ENCODE data around the gene TCF7L1.
"Not testable (repeated sequence)": the region's sequence is repeated elsewhere in the genome, so short reads cannot be mapped to it uniquely, and the experiment has no call there.

Gene TCF7L1

GRCh38 chr2:85340034-85340892 lies 207.1 kb downstream of the TCF7L1 start:
- DNase-seq (ENCODE audit: insufficient read length, low spot score) (no peak), FAIRE-seq (no peak)

GRCh38 chr2:85341269-85342029 lies 208.3 kb downstream of the TCF7L1 start:
- FAIRE-seq, result peak; percentile 73
- DNase-seq (ENCODE audit: insufficient read length, low spot score), result no peak

DNA sequence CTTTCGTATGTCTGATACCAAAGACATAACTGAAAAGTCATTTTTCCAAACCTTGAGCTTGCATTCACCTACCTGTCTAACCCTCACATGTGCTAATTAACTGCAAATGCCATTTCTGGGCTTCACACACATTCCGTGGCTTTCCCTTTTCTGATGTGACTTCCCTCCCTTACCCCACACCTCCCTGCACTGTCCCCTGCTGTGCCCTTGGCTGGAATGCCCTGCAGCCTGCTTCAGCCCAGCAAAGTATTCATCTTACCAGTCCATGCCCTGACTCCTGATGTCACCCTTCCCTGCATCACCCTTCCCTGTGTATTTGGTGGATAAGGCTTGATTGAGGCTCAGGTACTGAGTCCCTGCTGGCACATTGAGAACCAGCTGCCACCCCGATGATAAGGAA lies 209.0 kb downstream of the TCF7L1 start:
- FAIRE-seq (peak; percentile 31), DNase-seq (ENCODE audit: insufficient read length, low spot score) (no peak)

GRCh38 chr2:85343207-85343895 lies 210.2 kb downstream of the TCF7L1 start:
- DNase-seq (ENCODE audit: insufficient read length, low spot score); FAIRE-seq: not testable (repeated sequence)

GRCh38 chr2:85344356-85344954 lies 211.3 kb downstream of the TCF7L1 start:
- DNase-seq (ENCODE audit: insufficient read length, low spot score) (no peak), FAIRE-seq (peak; percentile 92)

DNA sequence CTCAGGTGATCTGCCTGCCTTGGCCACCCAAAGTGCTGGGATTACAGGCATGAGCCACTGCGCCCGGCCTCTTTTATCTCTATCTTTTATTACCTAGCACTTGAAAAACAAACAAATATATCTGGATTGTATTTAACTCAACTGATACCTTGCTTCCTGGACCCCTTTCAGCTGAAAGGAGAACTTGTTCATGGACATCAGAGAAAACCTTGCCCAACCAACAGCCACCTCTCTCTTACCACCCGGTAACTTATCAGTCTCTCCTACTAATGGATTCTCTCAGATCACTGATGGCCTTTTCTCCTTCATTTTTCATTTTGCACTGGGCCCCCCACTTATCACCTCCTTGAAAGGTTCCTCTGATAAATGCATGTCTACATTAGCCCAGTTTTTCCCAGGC lies 214.4 kb downstream of the TCF7L1 start:
- FAIRE-seq, result no peak
- DNase-seq (ENCODE audit: insufficient read length, low spot score), result no peak

- DNase-seq (ENCODE audit: insufficient read length, low spot score) (peak; percentile 36), FAIRE-seq (no peak)
Observed at GRCh38 chr2:85353876-85354285, 220.7 kb downstream of the TCF7L1 start.

- FAIRE-seq (peak; percentile 90), DNase-seq (ENCODE audit: insufficient read length, low spot score) (peak; percentile 99)
Observed at GRCh38 chr2:85354286-85355072, 221.3 kb downstream of the TCF7L1 start, which contains the start of the genes ELMOD3 and RETSAT. Gene ELMOD3 (plus strand): TSS chr2:85354769. CDS start chr2:85357199, 2,430 bp downstream. Gene RETSAT (minus strand): TSS chr2:85354528. CDS start chr2:85354507, 21 bp downstream.

DNA sequence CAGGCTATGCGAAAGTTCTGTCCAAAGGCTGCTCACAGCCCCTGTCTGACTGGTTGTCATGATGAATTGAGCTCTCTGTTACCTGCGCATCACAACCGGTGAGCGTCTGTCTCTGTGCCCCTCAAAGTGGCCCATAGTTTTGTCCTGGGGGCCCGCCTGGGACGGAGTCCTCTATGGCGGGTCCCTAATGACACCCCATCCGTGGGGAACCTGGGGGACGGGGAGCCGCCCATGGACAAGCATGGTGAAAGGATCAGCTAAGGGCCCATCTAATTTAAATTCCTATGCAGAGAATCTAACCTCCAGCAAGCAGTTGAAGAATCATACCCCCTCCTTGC lies 221.8 kb downstream of the TCF7L1 start:
- no peak for DNase-seq (ENCODE audit: insufficient read length, low spot score)
- FAIRE-seq, result no peak

- FAIRE-seq, result no peak
- no peak for DNase-seq (ENCODE audit: insufficient read length, low spot score)
Observed at GRCh38 chr2:85355521-85355920, 222.3 kb downstream of the TCF7L1 start.

- no peak for FAIRE-seq
- DNase-seq (ENCODE audit: insufficient read length, low spot score), result no peak
Observed at GRCh38 chr2:85356186-85356585, 223.0 kb downstream of the TCF7L1 start.

DNA sequence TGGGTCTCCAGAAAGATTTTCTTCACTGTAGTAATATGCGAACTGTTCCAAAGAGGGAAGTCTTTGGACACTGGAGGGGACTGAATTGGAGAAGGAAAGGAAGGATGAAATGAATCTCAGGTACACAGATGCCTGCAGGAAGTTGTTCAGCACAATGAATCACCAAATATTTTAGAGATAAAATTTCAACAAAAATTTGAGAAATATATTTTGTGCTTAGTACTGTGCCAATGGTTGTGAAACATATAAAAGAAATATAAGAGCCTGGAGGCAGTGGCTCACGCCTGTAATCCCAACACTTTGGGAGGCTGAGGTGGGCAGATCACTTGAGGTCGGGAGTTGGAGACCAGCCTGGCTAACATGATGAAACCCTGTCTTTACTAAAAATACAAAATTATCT lies 224.5 kb downstream of the TCF7L1 start:
- no peak for FAIRE-seq
- DNase-seq (ENCODE audit: insufficient read length, low spot score), result no peak

All from HTR-8/SVneo (cell line).